WERI-Rb-1 (cell line): ENCODE measurements around the gene NT5C1A.

ENCODE experiments used
- DNase-seq: peaks from one replicate; pipeline ENCODE4 v3.0.0-alpha.2; 2020
- H3K27ac ChIP-seq: fragments of 250-450 bp; sonication (Bioruptor Pico); 2 replicates; pipeline ENCODE4 v1.5.1; 2020; ENCODE audit warnings: mild to moderate bottlenecking, moderate library complexity
- H3K27me3 ChIP-seq: fragments of 250-450 bp; sonication (Bioruptor Pico); 2 replicates; pipeline ENCODE4 v1.5.1; 2021; ENCODE audit warnings: mild to moderate bottlenecking, low read depth, moderate library complexity; ENCODE audit not compliant: insufficient read depth, severe bottlenecking
- H3K36me3 ChIP-seq: fragments of 250-450 bp; sonication (Bioruptor Pico); 2 replicates; pipeline ENCODE4 v1.5.1; 2020; ENCODE audit warnings: mild to moderate bottlenecking, moderate library complexity
- H3K4me3 ChIP-seq: 2 replicates; pipeline ENCODE4 v1.5.1; 2011; ENCODE audit warnings: low read depth, mild to moderate bottlenecking, control low read depth, low read length
- H3K9me3 ChIP-seq: fragments of 250-450 bp; sonication (Bioruptor Pico); 2 replicates; pipeline ENCODE4 v1.5.1; 2021; ENCODE audit warnings: mild to moderate bottlenecking, moderate library complexity; ENCODE audit not compliant: severe bottlenecking
- TF ChIP-seq, protein P1 (sequence below): IDR thresholded peaks from 2 replicates; pipeline ENCODE4 v1.5.1; 2011; ENCODE audit warnings: low read depth, mild to moderate bottlenecking, control low read depth, inconsistent platforms, low read length

NT5C1A gene

DNA sequence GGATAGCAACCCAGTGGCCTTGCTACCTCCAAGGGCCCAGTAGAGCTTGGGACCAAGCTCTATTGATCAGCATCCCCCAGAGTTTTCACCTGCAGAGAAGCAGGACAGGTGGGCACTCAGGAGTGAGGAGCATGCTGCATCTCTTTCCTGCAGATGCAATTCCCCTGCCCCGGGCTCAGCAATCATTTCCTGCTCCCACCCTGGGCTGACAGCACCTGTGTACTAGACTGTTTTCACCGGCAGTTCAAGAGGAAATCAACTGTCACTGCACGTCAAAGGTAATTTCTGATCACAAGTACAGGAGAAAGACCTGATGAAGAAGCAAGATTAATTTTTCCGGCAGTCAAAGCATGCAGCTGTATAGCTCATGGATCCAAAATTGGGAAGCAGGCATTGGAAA, 8.8 kb upstream of the NT5C1A start:
- Histone ChIP-seq H3K9me3 (no peaks in the 10 kb centered on the region), H3K27me3 (no peaks in the 10 kb centered on the region), H3K36me3 (no peaks in the 10 kb centered on the region), H3K27ac (no peak overlapping the region), H3K4me3 (no peak overlapping the region)
- DNase-seq = no peak
- TF ChIP-seq, protein P1, sequence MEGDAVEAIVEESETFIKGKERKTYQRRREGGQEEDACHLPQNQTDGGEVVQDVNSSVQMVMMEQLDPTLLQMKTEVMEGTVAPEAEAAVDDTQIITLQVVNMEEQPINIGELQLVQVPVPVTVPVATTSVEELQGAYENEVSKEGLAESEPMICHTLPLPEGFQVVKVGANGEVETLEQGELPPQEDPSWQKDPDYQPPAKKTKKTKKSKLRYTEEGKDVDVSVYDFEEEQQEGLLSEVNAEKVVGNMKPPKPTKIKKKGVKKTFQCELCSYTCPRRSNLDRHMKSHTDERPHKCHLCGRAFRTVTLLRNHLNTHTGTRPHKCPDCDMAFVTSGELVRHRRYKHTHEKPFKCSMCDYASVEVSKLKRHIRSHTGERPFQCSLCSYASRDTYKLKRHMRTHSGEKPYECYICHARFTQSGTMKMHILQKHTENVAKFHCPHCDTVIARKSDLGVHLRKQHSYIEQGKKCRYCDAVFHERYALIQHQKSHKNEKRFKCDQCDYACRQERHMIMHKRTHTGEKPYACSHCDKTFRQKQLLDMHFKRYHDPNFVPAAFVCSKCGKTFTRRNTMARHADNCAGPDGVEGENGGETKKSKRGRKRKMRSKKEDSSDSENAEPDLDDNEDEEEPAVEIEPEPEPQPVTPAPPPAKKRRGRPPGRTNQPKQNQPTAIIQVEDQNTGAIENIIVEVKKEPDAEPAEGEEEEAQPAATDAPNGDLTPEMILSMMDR = no peak

DNA sequence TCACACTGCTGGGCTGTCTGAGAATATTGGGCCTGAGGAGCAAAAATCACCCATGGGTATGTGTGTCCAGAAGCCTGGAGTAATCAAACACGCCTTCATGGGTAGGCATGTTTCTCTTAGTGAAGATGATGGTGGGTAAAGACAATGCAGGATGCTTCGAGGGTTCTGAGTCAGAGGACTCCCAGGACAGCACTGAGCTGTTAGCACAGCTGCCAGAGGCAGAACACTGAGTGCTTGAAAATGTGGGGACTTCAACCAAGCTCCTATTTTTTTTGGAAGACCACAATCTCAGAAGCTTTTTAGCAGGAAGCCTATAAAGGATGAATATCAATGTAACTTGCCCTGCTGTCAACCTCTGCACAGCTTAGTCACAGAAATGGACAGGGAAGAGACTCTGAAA, 7.9 kb upstream of the NT5C1A start:
- DNase-seq = no peak
- Histone ChIP-seq H3K9me3 (no peaks in the 10 kb centered on the region), H3K36me3 (no peaks in the 10 kb centered on the region), H3K4me3 (no peak overlapping the region), H3K27ac (no peak overlapping the region), H3K27me3 (no peaks in the 10 kb centered on the region)
- TF ChIP-seq, protein P1 = no peak

DNA sequence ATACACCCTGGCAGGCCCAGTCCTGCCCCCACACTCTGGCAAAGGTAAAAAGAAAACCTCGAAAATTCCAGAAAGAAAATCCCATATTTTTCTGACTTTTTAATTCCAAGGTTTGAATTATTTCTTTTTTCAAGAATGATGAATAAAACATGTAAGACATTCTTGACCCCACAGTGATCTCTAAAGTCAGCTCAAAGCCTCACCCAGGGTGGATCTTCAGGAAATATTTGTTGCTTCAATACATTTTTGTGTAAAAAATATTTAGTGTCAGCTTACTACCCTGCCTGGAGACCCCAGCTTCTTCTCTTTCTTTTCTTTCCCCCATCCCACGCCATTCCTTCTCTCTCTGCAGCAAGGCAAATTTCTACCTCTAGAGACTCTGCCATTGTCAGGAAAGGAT, 7.0 kb upstream of the NT5C1A start:
- Histone ChIP-seq H3K36me3 (no peaks in the 10 kb centered on the region), H3K27me3 (peaks cover 4% of the 10 kb centered on the region), H3K9me3 (no peaks in the 10 kb centered on the region), H3K27ac (no peak overlapping the region), H3K4me3 (no peak overlapping the region)
- TF ChIP-seq, protein P1 = no peak
- DNase-seq = no peak

DNA sequence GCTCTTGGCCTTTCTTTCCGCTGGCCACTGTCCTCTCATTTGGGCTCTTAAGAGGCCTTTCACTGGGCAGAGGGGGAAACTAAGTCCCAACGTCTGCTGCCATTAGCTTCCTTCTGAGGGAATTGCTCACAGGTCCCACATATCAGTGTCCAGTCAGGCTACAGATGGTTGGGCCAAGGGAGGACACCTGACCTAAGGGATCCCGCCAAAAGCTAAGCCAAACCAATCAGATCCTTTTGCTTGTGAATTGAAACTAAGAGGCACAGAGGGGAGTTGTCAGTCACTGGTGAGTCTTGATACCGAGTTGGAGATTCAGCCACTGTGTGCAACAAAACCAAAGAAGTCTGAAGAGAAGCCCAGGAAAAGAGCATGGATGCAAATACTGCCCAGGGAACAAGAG, 5.7 kb upstream of the NT5C1A start:
- Histone ChIP-seq H3K27me3 (peaks cover 4% of the 10 kb centered on the region), H3K36me3 (no peaks in the 10 kb centered on the region), H3K27ac (no peak overlapping the region), H3K4me3 (no peak overlapping the region), H3K9me3 (no peaks in the 10 kb centered on the region)
- TF ChIP-seq, protein P1 = no peak
- no peak for DNase-seq

DNA sequence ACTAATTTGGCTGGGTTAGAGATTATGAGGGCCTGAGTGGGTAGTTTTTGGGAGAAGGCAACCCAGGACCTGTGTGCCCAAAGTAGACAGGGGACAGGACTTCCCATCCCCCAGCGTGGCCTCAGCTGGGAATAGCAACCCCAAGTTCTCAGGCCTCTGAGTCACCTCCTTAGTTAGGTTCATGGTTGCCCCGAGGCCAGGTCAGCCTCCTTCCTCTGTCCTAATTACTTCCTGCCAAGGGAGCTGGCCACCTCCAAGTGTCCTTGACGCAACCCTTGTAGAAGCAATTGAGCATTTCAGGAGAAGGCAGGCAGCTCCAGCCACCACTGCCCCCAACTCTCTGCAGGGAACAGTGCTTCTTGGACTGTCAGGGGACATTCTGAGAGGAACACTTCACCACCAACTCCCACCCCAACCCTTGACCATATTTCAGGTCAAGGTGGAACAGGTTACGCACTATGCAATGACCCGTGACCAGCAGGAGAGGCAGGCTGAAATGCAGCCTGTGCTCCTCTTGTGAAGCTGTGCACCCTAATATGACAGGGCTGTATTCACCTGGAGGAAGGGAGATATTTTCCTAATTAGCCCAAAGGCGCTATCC, 5.1 kb upstream of the NT5C1A start:
- peaks cover 9% of the 10 kb centered on the region for H3K27me3 ChIP-seq
- H3K9me3 ChIP-seq = no peaks in the 10 kb centered on the region
- H3K36me3 ChIP-seq = no peaks in the 10 kb centered on the region
- TF ChIP-seq, protein P1 = no peak
- H3K4me3 ChIP-seq = no peak overlapping the region
- no peak for DNase-seq
- H3K27ac ChIP-seq = no peak overlapping the region

DNA sequence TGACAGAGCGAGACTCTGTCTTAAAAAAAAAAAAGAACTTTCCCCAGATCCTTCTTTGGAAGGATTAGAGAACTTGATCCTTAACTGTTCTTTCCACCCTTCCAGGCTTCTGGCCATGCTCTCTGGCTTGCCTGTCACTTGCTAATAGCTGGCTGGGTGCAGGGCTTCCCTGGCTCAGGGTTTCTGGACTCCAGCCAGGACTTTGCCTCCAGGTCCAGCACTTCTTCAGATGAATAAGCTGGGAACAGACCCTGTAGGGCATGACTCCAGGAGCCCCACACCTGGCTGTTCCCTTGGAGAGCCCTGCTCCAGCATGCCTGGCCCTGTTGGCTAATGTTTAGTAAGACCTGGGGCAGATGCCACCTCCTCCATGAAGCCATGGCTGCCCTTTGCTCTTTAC, 3.3 kb upstream of the NT5C1A start:
- TF ChIP-seq, protein P1 = no peak
- Histone ChIP-seq H3K4me3 (no peak overlapping the region), H3K9me3 (no peaks in the 10 kb centered on the region), H3K27me3 (peaks cover 28% of the 10 kb centered on the region), H3K27ac (no peak overlapping the region), H3K36me3 (no peaks in the 10 kb centered on the region)
- DNase-seq = no peak
